Body of pancreas (tissue), 4 donors: Measurements from ENCODE around the gene TEAD4.

Experiments used
- CTCF ChIP-seq, 7 experiments: fragments of 450-650 bp in 4 of 7; fragments of 200-600 bp in 3 of 7; sonication (generic) in 3 of 7; IDR thresholded peaks; one replicate each; pipeline ENCODE4 v1.5.1; 2016 to 2019; ENCODE audit warnings: antibody characterized with exemption in 7 of 7
- POLR2A ChIP-seq, 3 donors: fragments of 450-650 bp; IDR thresholded peaks; one replicate each; pipeline ENCODE4 v1.6.1; 2016; ENCODE audit warnings: antibody characterized with exemption in 3 of 3, mild to moderate bottlenecking in 2 of 3

DNA sequence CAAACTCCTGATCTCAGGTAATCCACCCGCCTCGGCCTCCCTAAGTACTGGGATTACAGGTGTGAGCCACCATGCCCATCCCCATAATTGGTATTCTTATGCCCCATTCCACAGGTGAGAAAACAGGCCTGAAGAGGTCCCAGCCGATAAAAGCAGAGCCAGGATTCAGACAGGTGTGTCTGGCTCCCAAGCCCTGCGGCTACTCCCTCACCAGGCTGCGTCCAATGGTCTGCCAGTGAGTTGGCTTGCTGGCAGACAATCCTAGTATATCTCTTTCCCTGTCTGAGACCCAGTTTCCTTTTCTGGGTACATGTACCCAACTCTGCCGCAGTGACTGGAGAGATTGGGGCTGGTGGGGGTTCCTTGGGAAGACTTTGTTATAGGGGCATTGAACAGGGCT, 116.1 kb downstream of the TEAD4 start:
- TF ChIP-seq CTCF (IDR thresholded peaks at IDR 0.05): no peak
- no peak for TF ChIP-seq POLR2A (IDR thresholded peaks at IDR 0.05)
